GM18951 (cell line): ENCODE results near the gene MMP15.

ENCODE experiments used
- POLR2A ChIP-seq: IDR thresholded peaks from 4 replicates; pipeline ENCODE4 v1.6.1; 2011; ENCODE audit warnings: mild to moderate bottlenecking; ENCODE audit not compliant: insufficient read length, insufficient read depth; ENCODE audit errors: extremely low read depth
- in situ Hi-C: fragments of 300-500 bp; cut with MboI; formaldehyde crosslinking; loops from one replicate; pipeline ENCODE4 v1.12.0; 2022; ENCODE audit warnings: low sequenced_read_pairs, mixed read lengths, inconsistent platforms; ENCODE audit not compliant: unreplicated experiment

Gene MMP15

GRCh38 chr16:57991551-57992059 is 33.9 kb upstream of the MMP15 start:
- in situ Hi-C loops = no loop called here
- no peak for TF ChIP-seq POLR2A

- no peak for TF ChIP-seq POLR2A
- in situ Hi-C loops = no loop called here
These were observed 33.5 kb upstream of the MMP15 start for GRCh38 chr16:57992084-57992483.

GRCh38 chr16:57993438-57993837 is 32.1 kb upstream of the MMP15 start:
- TF ChIP-seq POLR2A = no peak

GRCh38 chr16:57993897-57994296 is 31.7 kb upstream of the MMP15 start:
- no peak for TF ChIP-seq POLR2A
- in situ Hi-C loops = no loop called here

More at GRCh38 chr16:57993438-57993837, 32.1 kb upstream of the MMP15 start:
- in situ Hi-C loops = no loop called here

GRCh38 chr16:57994361-57994760 is 31.2 kb upstream of the MMP15 start:
- TF ChIP-seq POLR2A = no peak

GRCh38 chr16:57994778-57995177 is 30.8 kb upstream of the MMP15 start:
- no peak for TF ChIP-seq POLR2A
- in situ Hi-C loops = no loop called here

More at GRCh38 chr16:57994361-57994760, 31.2 kb upstream of the MMP15 start:
- in situ Hi-C loops = no loop called here

- in situ Hi-C loops = no loop called here
- TF ChIP-seq POLR2A = no peak
These were observed 29.7 kb upstream of the MMP15 start for GRCh38 chr16:57995721-57996405.

- no peak for TF ChIP-seq POLR2A
- in situ Hi-C loops = no loop called here
These were observed 29.0 kb upstream of the MMP15 start for GRCh38 chr16:57996406-57997175.

- in situ Hi-C loops = no loop called here
- TF ChIP-seq POLR2A = no peak
These were observed 28.4 kb upstream of the MMP15 start for GRCh38 chr16:57997176-57997527.

GRCh38 chr16:57997528-57998265 is 27.9 kb upstream of the MMP15 start:
- in situ Hi-C loops = no loop called here
- no peak for TF ChIP-seq POLR2A

GRCh38 chr16:57998486-57998885 is 27.1 kb upstream of the MMP15 start:
- TF ChIP-seq POLR2A = no peak
- in situ Hi-C loops = no loop called here

GRCh38 chr16:57998992-57999365 is 26.6 kb upstream of the MMP15 start:
- no peak for TF ChIP-seq POLR2A
- in situ Hi-C loops = no loop called here

- TF ChIP-seq POLR2A = no peak
- in situ Hi-C loops = no loop called here
These were observed 26.1 kb upstream of the MMP15 start for GRCh38 chr16:57999366-57999970.
